Measurements from ENCODE around the gene WDFY4. TPM values are rescaled to one million over a fixed set of nuclear protein-coding genes. Genes with fewer than 3 reads are reported as not detected.
A peak's percentile ranks its signal among the peaks of the same experiment; 100 is the strongest.

The WDFY4 gene
- total and polyA plus RNA-seq, 4 donors = 4.6 to 26.9 (median 13.5) TPM

DNA sequence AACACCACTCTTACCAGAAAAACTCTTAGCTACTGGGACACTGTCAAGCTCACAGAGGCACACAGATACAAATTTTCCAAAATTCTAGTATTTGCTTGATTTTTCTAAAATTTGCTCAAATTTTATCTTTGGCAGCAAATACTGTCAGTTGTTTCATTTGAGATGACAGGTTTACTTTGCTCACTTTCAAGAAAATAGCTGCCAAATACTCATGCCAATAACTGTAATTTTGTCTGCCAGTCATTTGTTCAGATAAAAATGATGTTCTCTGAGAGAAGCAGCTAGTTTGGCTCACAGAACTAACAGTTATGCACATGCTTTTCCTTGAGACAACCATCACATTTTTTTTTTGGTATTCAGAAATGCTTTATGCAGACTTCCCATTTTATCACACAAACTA is 172.2 kb downstream of the WDFY4 start:
- TF ChIP-seq, protein P1, sequence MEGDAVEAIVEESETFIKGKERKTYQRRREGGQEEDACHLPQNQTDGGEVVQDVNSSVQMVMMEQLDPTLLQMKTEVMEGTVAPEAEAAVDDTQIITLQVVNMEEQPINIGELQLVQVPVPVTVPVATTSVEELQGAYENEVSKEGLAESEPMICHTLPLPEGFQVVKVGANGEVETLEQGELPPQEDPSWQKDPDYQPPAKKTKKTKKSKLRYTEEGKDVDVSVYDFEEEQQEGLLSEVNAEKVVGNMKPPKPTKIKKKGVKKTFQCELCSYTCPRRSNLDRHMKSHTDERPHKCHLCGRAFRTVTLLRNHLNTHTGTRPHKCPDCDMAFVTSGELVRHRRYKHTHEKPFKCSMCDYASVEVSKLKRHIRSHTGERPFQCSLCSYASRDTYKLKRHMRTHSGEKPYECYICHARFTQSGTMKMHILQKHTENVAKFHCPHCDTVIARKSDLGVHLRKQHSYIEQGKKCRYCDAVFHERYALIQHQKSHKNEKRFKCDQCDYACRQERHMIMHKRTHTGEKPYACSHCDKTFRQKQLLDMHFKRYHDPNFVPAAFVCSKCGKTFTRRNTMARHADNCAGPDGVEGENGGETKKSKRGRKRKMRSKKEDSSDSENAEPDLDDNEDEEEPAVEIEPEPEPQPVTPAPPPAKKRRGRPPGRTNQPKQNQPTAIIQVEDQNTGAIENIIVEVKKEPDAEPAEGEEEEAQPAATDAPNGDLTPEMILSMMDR (IDR thresholded peaks at IDR 0.05; ENCODE audit: control extremely low read depth, extremely low read depth) = no peak
- no peaks in the 10 kb centered on the region for H3K36me3 ChIP-seq (ENCODE audit: control insufficient read depth in 4 of 4, insufficient read depth in 4 of 4, low read length in 4 of 4)
- ATAC-seq (ENCODE audit: insufficient read depth, low FRiP score) (no peak), DNase-seq (no peak)
- no peak overlapping the region for H3K4me3 ChIP-seq
- no peaks in the 10 kb centered on the region for H3K4me1 ChIP-seq (ENCODE audit: control insufficient read depth in 5 of 5, insufficient read depth in 5 of 5, low read length in 5 of 5)
- no peak overlapping the region for H3K9ac ChIP-seq (ENCODE audit: insufficient read depth in 1 of 2, low read length in 2 of 2)
- H3K27me3 ChIP-seq (ENCODE audit: control insufficient read depth in 3 of 3, insufficient read depth in 3 of 3, low read length in 2 of 3) = no peaks in the 10 kb centered on the region
- no peak overlapping the region for H3K27ac ChIP-seq (ENCODE audit: low read depth in 1 of 2, low read length in 1 of 2)
- peaks cover 0 to 6% (median 0%) of the 10 kb centered on the region in 4 donors for H3K9me3 ChIP-seq (ENCODE audit: control insufficient read depth in 4 of 4, insufficient read depth in 3 of 4, low read length in 3 of 4)

DNA sequence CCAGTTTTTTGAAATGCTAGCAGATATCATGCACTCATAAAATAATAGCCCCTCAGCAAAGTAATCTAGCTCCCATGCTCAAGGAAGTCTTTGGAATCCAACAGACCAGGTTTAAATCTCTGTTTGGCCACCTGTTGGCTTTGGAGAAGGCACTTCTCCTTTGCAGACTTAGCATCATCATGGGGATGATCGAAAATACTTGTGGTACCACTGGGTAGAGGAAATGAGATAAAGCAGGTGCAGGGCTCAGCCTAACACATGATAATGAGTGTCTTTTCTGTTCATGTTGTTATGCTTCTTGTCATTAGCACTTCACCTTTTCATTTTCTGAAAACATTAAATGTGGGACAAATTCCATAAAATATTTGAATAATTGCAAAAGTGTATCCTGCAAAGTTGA is 187.6 kb downstream of the WDFY4 start:
- H3K9ac ChIP-seq (ENCODE audit: insufficient read depth in 1 of 2, low read length in 2 of 2) = no peak overlapping the region
- H3K4me1 ChIP-seq (ENCODE audit: control insufficient read depth in 5 of 5, insufficient read depth in 5 of 5, low read length in 5 of 5) = peaks cover 0 to 6% (median 0%) of the 10 kb centered on the region in 5 donors
- TF ChIP-seq, protein P1 (IDR thresholded peaks at IDR 0.05; ENCODE audit: control extremely low read depth, extremely low read depth) = no peak
- ATAC-seq (ENCODE audit: insufficient read depth, low FRiP score) = no peak
- H3K9me3 ChIP-seq (ENCODE audit: control insufficient read depth in 4 of 4, insufficient read depth in 3 of 4, low read length in 3 of 4) = peaks cover 0 to 2% (median 0%) of the 10 kb centered on the region in 4 donors
- no peaks in the 10 kb centered on the region for H3K27me3 ChIP-seq (ENCODE audit: control insufficient read depth in 3 of 3, insufficient read depth in 3 of 3, low read length in 2 of 3)
- WGBS, 2 donors = 86 to 97% methylated on average over 1 of the region's 1 CpG
- H3K4me3 ChIP-seq = no peak overlapping the region
- H3K36me3 ChIP-seq (ENCODE audit: control insufficient read depth in 4 of 4, insufficient read depth in 4 of 4, low read length in 4 of 4) = peaks cover 0 to 2% (median 0%) of the 10 kb centered on the region in 4 donors
- H3K27ac ChIP-seq (ENCODE audit: low read depth in 1 of 2, low read length in 1 of 2) = no peak overlapping the region
- DNase-seq = no peak

DNA sequence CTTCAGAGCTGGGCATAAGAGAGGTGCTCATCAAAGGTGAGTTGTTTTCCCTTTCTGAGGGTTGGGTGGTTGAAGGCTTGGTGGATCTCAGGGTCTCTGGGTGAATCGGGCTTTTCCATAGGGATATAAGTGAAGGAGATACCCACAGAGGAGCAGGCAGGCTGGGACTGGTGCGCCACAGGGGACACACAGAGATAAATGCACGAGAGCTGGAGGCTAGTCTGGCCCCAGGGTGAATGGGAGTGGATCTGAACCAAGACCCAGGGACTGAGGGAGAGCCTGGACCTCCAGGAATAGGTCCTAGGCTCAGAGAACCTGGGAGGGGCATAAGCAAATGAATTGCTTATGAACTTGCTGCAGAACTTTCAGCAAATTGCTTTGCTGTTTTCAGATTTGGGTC is 193.4 kb downstream of the WDFY4 start:
- H3K9me3 ChIP-seq (ENCODE audit: control insufficient read depth in 4 of 4, insufficient read depth in 3 of 4, low read length in 3 of 4) = peaks cover 0 to 2% (median 0%) of the 10 kb centered on the region in 4 donors
- WGBS, 2 donors = 92 to 97% methylated on average over 3 of the region's 3 CpGs
- no peak overlapping the region for H3K4me3 ChIP-seq
- DNase-seq = no peak
- H3K9ac ChIP-seq (ENCODE audit: insufficient read depth in 1 of 2, low read length in 2 of 2) = no peak overlapping the region
- no peak for ATAC-seq (ENCODE audit: insufficient read depth, low FRiP score)
- no peak overlapping the region for H3K27ac ChIP-seq (ENCODE audit: low read depth in 1 of 2, low read length in 1 of 2)
- peaks cover 0 to 6% (median 0%) of the 10 kb centered on the region in 5 donors for H3K4me1 ChIP-seq (ENCODE audit: control insufficient read depth in 5 of 5, insufficient read depth in 5 of 5, low read length in 5 of 5)
- TF ChIP-seq, protein P1 (IDR thresholded peaks at IDR 0.05; ENCODE audit: control extremely low read depth, extremely low read depth) = no peak
- H3K27me3 ChIP-seq (ENCODE audit: control insufficient read depth in 3 of 3, insufficient read depth in 3 of 3, low read length in 2 of 3) = no peaks in the 10 kb centered on the region
- no peaks in the 10 kb centered on the region for H3K36me3 ChIP-seq (ENCODE audit: control insufficient read depth in 4 of 4, insufficient read depth in 4 of 4, low read length in 4 of 4)

DNA sequence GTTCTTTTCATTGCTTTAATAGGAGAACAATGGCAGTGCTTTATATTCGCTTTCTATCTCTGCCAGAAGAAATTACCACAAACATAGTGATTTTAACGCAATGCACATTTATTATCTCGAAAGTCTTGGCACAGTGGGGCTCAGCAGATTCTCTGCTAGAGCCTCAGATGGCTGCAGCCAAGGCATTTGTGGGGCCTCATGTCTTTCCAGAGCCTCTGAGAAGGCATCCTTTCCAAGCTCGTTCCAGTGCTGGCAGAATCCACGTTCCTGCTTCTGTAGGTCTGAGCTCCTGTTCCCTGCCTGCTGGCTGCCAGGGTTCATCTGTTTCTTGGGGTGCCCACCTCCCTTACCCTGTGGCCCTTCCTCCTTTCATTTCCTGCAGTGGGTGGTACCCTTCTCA is 194.8 kb downstream of the WDFY4 start:
- peaks cover 0 to 2% (median 0%) of the 10 kb centered on the region in 4 donors for H3K9me3 ChIP-seq (ENCODE audit: control insufficient read depth in 4 of 4, insufficient read depth in 3 of 4, low read length in 3 of 4)
- no peaks in the 10 kb centered on the region for H3K27me3 ChIP-seq (ENCODE audit: control insufficient read depth in 3 of 3, insufficient read depth in 3 of 3, low read length in 2 of 3)
- H3K9ac ChIP-seq (ENCODE audit: insufficient read depth in 1 of 2, low read length in 2 of 2) = no peak overlapping the region
- TF ChIP-seq, protein P1 (IDR thresholded peaks at IDR 0.05; ENCODE audit: control extremely low read depth, extremely low read depth) = no peak
- H3K4me3 ChIP-seq = no peak overlapping the region
- ATAC-seq (ENCODE audit: insufficient read depth, low FRiP score) (no peak), DNase-seq (peak in 2 of 3 donors; percentile 6 to 44)
- no peak overlapping the region for H3K27ac ChIP-seq (ENCODE audit: low read depth in 1 of 2, low read length in 1 of 2)
- H3K36me3 ChIP-seq (ENCODE audit: control insufficient read depth in 4 of 4, insufficient read depth in 4 of 4, low read length in 4 of 4) = no peaks in the 10 kb centered on the region
- H3K4me1 ChIP-seq (ENCODE audit: control insufficient read depth in 5 of 5, insufficient read depth in 5 of 5, low read length in 5 of 5) = peaks cover 0 to 6% (median 2%) of the 10 kb centered on the region in 5 donors
- 75 to 86% methylated on average over 5 of the region's 5 CpGs for WGBS, 2 donors

Measured in lung (tissue), 12 donors.